H1 (cell line): Measurements from ENCODE around the gene PGP. TPM values are rescaled to one million over a fixed set of nuclear protein-coding genes. Genes with fewer than 3 reads are reported as not detected.

Source experiments
- CTCF ChIA-PET: fragments of 300-600 bp; sonication (Branson Sonifier 250); formaldehyde crosslinking; loops from one replicate; lab custom pipeline; 2021; ENCODE audit not compliant: partially characterized antibody; lab: Charles Lee
- POLR2A ChIA-PET: fragments of 300-600 bp; sonication (Branson Sonifier 250); formaldehyde crosslinking; loops from one replicate; lab custom pipeline; 2021; ENCODE audit warnings: inconsistent platforms; ENCODE audit not compliant: partially characterized antibody; lab: Charles Lee
- DNase-seq, 2 experiments: peaks; one replicate each; pipeline versions ENCODE4 v3.0.0 to v3.0.0-alpha.2; 2010 to 2022; ENCODE audit warnings: low spot score in 2 of 2, low read depth in 1 of 2, mixed read lengths in 1 of 2
- FAIRE-seq: peaks from 2 replicates; lab custom pipeline; 2011; peaks lifted over from hg19 to GRCh38; lab: Jason Lieb, UNC
- H2AFZ ChIP-seq: 2 replicates; pipeline ENCODE4 v1.8.1; 2012; ENCODE audit warnings: low read length, inconsistent platforms
- H2AK5ac ChIP-seq: 2 replicates; pipeline ENCODE4 v1.6.1; 2013; ENCODE audit warnings: low read depth, low read length
- H2BK120ac ChIP-seq: replicated peaks from 2 replicates; pipeline ENCODE3; 2013; ENCODE audit warnings: low read depth, low read length, inconsistent platforms
- H2BK12ac ChIP-seq: 2 replicates; pipeline ENCODE4 v1.6.1; 2013; ENCODE audit warnings: low read depth, low read length
- H2BK15ac ChIP-seq: 2 replicates; pipeline ENCODE4 v1.6.1; 2013; ENCODE audit warnings: low read length
- H2BK20ac ChIP-seq: 2 replicates; pipeline ENCODE4 v1.6.1; 2013; ENCODE audit warnings: low read length
- H2BK5ac ChIP-seq: 2 replicates; pipeline ENCODE4 v1.6.1; 2013; ENCODE audit warnings: low read depth, low read length
- H3K14ac ChIP-seq: 2 replicates; pipeline ENCODE4 v1.6.1; 2013; ENCODE audit warnings: inconsistent platforms; ENCODE audit not compliant: insufficient read length
- H3K18ac ChIP-seq: 2 replicates; pipeline ENCODE4 v1.6.1; 2013; ENCODE audit warnings: low read length; ENCODE audit errors: extremely low read depth
- H3K23ac ChIP-seq: 2 replicates; pipeline ENCODE4 v1.6.1; 2013; ENCODE audit warnings: inconsistent platforms; ENCODE audit not compliant: insufficient read length
- H3K23me2 ChIP-seq: 2 replicates; pipeline ENCODE4 v1.6.1; 2013; ENCODE audit warnings: low read depth, low read length
- H3K27ac ChIP-seq: 2 replicates; pipeline ENCODE4 v1.6.1; 2011; ENCODE audit warnings: low read depth, low read length, inconsistent platforms
- H3K27me3 ChIP-seq, 4 experiments: replicated peaks in 1 of 4; 1 replicate in 1 of 4; 2 replicates in 3 of 4; pipeline versions ENCODE4 v1.6.1 to v1.8.1; 2011 to 2013; ENCODE audit warnings: low read length in 3 of 4, mild to moderate bottlenecking in 3 of 4, inconsistent platforms in 2 of 4, mixed read lengths in 2 of 4, moderate library complexity in 1 of 4; ENCODE audit not compliant: control insufficient read depth in 3 of 4, insufficient read depth in 3 of 4; ENCODE audit errors: extremely low read depth in 1 of 4
- H3K36me3 ChIP-seq, 4 experiments: 2 replicates each; pipeline versions ENCODE4 v1.6.1 to v1.8.1; 2011 to 2013; ENCODE audit warnings: mild to moderate bottlenecking in 4 of 4, low read length in 3 of 4, moderate library complexity in 2 of 4, control low read depth in 1 of 4, inconsistent platforms in 1 of 4; ENCODE audit not compliant: insufficient read depth in 4 of 4, control insufficient read depth in 2 of 4
- H3K4ac ChIP-seq: replicated peaks from 2 replicates; pipeline ENCODE3; 2013; ENCODE audit warnings: low read length, low read depth, mixed read lengths, inconsistent platforms; ENCODE audit not compliant: insufficient read length
- H3K4me1 ChIP-seq, 4 experiments: replicated peaks in 1 of 4; 1 replicate in 1 of 4; 2 replicates in 3 of 4; pipeline versions ENCODE4 v1.6.1 to v1.8.1; 2011 to 2013; ENCODE audit warnings: low read length in 3 of 4, inconsistent platforms in 2 of 4, mixed read lengths in 1 of 4; ENCODE audit not compliant: insufficient read depth in 4 of 4, control insufficient read depth in 3 of 4
- H3K4me2 ChIP-seq, 2 experiments: 2 replicates each; pipeline versions ENCODE4 v1.6.1 to v1.8.1; 2011 to 2013; ENCODE audit warnings: low read depth in 2 of 2, low read length in 2 of 2, control low read depth in 1 of 2, inconsistent platforms in 1 of 2, mild to moderate bottlenecking in 1 of 2; ENCODE audit not compliant: insufficient read depth in 1 of 2
- H3K4me3 ChIP-seq, 4 experiments: fragments of 200-600, 300-600 bp in 1 of 4; sonication (generic), shearing (Covaris generic), sonication (Bioruptor Twin) in 1 of 4; 2 replicates each; pipeline versions ENCODE4 v1.5.1 to v1.8.1; 2011 to 2016; ENCODE audit warnings: low read length in 4 of 4, low read depth in 3 of 4, control low read depth in 2 of 4, inconsistent platforms in 2 of 4, mild to moderate bottlenecking in 2 of 4, mixed read lengths in 1 of 4, moderate library complexity in 1 of 4; ENCODE audit not compliant: insufficient read depth in 2 of 4; ENCODE audit errors: extremely low read depth in 1 of 4
- H3K56ac ChIP-seq: replicated peaks from 2 replicates; pipeline ENCODE3; 2013; ENCODE audit warnings: low read depth, mild to moderate bottlenecking, mixed read lengths, low read length, inconsistent platforms; ENCODE audit not compliant: insufficient read length
- H3K79me1 ChIP-seq: 2 replicates; pipeline ENCODE4 v1.6.1; 2013; ENCODE audit warnings: low read depth, low read length, control low read depth
- H3K79me2 ChIP-seq, 2 experiments: 2 replicates each; pipeline versions ENCODE4 v1.6.1 to v1.8.1; 2012 to 2013; ENCODE audit warnings: low read length in 2 of 2, mild to moderate bottlenecking in 2 of 2, inconsistent platforms in 1 of 2; ENCODE audit not compliant: insufficient read depth in 2 of 2, control insufficient read depth in 1 of 2
- H3K9ac ChIP-seq, 4 experiments: replicated peaks in 1 of 4; 1 replicate in 1 of 4; 2 replicates in 3 of 4; pipeline versions ENCODE4 v1.6.1 to v1.8.1; 2011 to 2013; ENCODE audit warnings: low read depth in 3 of 4, low read length in 3 of 4, control low read depth in 2 of 4, mild to moderate bottlenecking in 2 of 4, moderate library complexity in 2 of 4, inconsistent platforms in 1 of 4; ENCODE audit errors: extremely low read depth in 1 of 4
- H3K9me3 ChIP-seq, 2 experiments: 2 replicates each; pipeline versions ENCODE4 v1.6.1 to v1.8.1; 2012 to 2013; ENCODE audit warnings: mild to moderate bottlenecking in 2 of 2, moderate library complexity in 2 of 2, control low read depth in 1 of 2, inconsistent platforms in 1 of 2, low read depth in 1 of 2, low read length in 1 of 2, mixed read lengths in 1 of 2; ENCODE audit not compliant: insufficient read depth in 2 of 2
- H4K20me1 ChIP-seq, 2 experiments: replicated peaks in 1 of 2; 2 replicates each; pipeline versions ENCODE3 to v1.8.1; 2011 to 2013; ENCODE audit warnings: inconsistent platforms in 2 of 2, low read length in 2 of 2, mild to moderate bottlenecking in 1 of 2; ENCODE audit not compliant: insufficient read depth in 2 of 2, control insufficient read depth in 1 of 2
- H4K5ac ChIP-seq: 2 replicates; pipeline ENCODE4 v1.6.1; 2013; ENCODE audit warnings: low read length, low read depth, mixed read lengths, inconsistent platforms; ENCODE audit not compliant: insufficient read length
- H4K8ac ChIP-seq: 2 replicates; pipeline ENCODE4 v1.8.0; 2013; ENCODE audit warnings: mild to moderate bottlenecking, moderate library complexity, low read length, inconsistent platforms; ENCODE audit not compliant: insufficient read depth; ENCODE audit errors: extremely low read depth
- H4K91ac ChIP-seq: replicated peaks from 2 replicates; pipeline ENCODE3; 2013; ENCODE audit warnings: low read length, mixed read lengths, inconsistent platforms; ENCODE audit not compliant: insufficient read length
- GABPA ChIP-seq: IDR thresholded peaks from 2 replicates; pipeline ENCODE4 v1.6.1; 2011; ENCODE audit warnings: mild to moderate bottlenecking, low read length, moderate library complexity, borderline replicate concordance; ENCODE audit not compliant: insufficient read depth
- NRF1 ChIP-seq: IDR thresholded peaks from 2 replicates; pipeline ENCODE4 v1.6.1; 2011; ENCODE audit warnings: mild to moderate bottlenecking, low read depth, low read length, improper control_type of control experiment
- PHF8 ChIP-seq: fragments of 200-600 bp; sonication (generic); conservative IDR thresholded peaks from 2 replicates; pipeline ENCODE4 v1.7.1; 2012; ENCODE audit warnings: low read depth, mild to moderate bottlenecking, inconsistent platforms, low read length, moderate library complexity
- POLR2AphosphoS5 ChIP-seq: IDR thresholded peaks from 2 replicates; pipeline ENCODE4 v1.6.1; 2011; ENCODE audit warnings: low read depth, low read length
- RFX5 ChIP-seq: IDR thresholded peaks from 2 replicates; pipeline ENCODE4 v1.6.1; 2011; ENCODE audit warnings: low read depth, low read length, improper control_type of control experiment, borderline replicate concordance
- SIN3A ChIP-seq, 2 experiments: IDR thresholded peaks in 1 of 2; conservative IDR thresholded peaks in 1 of 2; 2 replicates each; pipeline ENCODE4 v1.6.1; 2011 to 2012; ENCODE audit warnings: low read length in 2 of 2, improper control_type of control experiment in 1 of 2, low read depth in 1 of 2, mild to moderate bottlenecking in 1 of 2
- SIX5 ChIP-seq: IDR thresholded peaks from 2 replicates; pipeline ENCODE4 v1.6.1; 2011; ENCODE audit warnings: mild to moderate bottlenecking, low read depth, low read length
- WGBS, 2 experiments: shearing (Covaris generic) in 1 of 2; methylation state at CpG; one replicate each; pipeline versions ENCODE4 v1.1.6 to v1.1.7; 2013 to 2015; ENCODE audit warnings: low lambda C conversion rate in 2 of 2, mixed read lengths in 2 of 2, inconsistent platforms in 1 of 2, low coverage in 1 of 2, missing lambda C conversion rate in 1 of 2; ENCODE audit not compliant: insufficient replicate concordance in 2 of 2, insufficient coverage in 1 of 2, insufficient read length in 1 of 2; ENCODE audit errors: extremely low coverage in 1 of 2, missing lambda C conversion rate in 1 of 2; 5-methylcytosine and 5-hydroxymethylcytosine counted together
- polyA plus RNA-seq, 7 experiments: library from polyadenylated mRNA; depleted of rRNA in 3 of 7; stranded (reverse) in 5 of 7; unstranded in 2 of 7; fragments of >200 nt in 5 of 7; fragments of 200-250 nt in 2 of 7; gene quantifications; 1 replicate in 5 of 7; 2 replicates in 1 of 7; 4 replicates in 1 of 7; pipeline versions ENCODE4 v1.2.1 to v1.2.3, GENCODE V29; 2011 to 2013; ENCODE audit warnings: missing spikeins in 2 of 7, mixed read lengths in 2 of 7
- total RNA-seq: library from RNA; stranded (reverse); fragmentation: NEBNext Ultra II Directional; extraction: Animal tissue kit (Norgen Biotek cat#: 25700); gene quantifications from 2 replicates; pipeline ENCODE4 v1.2.1, GENCODE V29; 2021

The PGP gene
- total and polyA plus RNA-seq, 2 of the 8 experiments (the other 6 are each of a cell fraction or from before 2014, with no cell fraction given) = 30.9 to 55.9 TPM

- no peak overlapping the region for H3K23ac ChIP-seq
- H3K27me3 ChIP-seq = no peaks in the 10 kb centered on the region
- FAIRE-seq (no peak), DNase-seq (no peak)
- no peak overlapping the region for H2BK20ac ChIP-seq
- H3K79me1 ChIP-seq = no peaks in the 10 kb centered on the region
- no peak overlapping the region for H3K4ac ChIP-seq
- no peak overlapping the region for H2BK5ac ChIP-seq
- no peaks in the 10 kb centered on the region for H3K9me3 ChIP-seq
- H3K14ac ChIP-seq = no peak overlapping the region
- POLR2A ChIA-PET = interaction anchor here (0.8 to 13.5 kb wide), 6 partner anchors 13 to 127 kb away, joined by 3 to 312 read pairs (median 3); partner anchors contain the start of genes MLST8 and TRAF7
- H2BK120ac ChIP-seq = no peak overlapping the region
- no peaks in the 10 kb centered on the region for H3K79me2 ChIP-seq
- H2AFZ ChIP-seq = no peak overlapping the region
- 97% methylated on average over 9 of the region's 14 CpGs; no CpG with 5 or more reads in 1 of the 2 experiments for WGBS, 2 experiments
- H2BK15ac ChIP-seq = no peak overlapping the region
- H2AK5ac ChIP-seq = no peak overlapping the region
- H4K8ac ChIP-seq = no peak overlapping the region
- CTCF ChIA-PET = no interaction called here
- peaks cover 24 to 68% (median 37%) of the 10 kb centered on the region in 4 experiments for H3K36me3 ChIP-seq
- H3K4me2 ChIP-seq = no peak overlapping the region
- no peak overlapping the region for H3K4me3 ChIP-seq
- peaks cover 2 to 29% of the 10 kb centered on the region in 2 experiments for H4K20me1 ChIP-seq
- no peak overlapping the region for H2BK12ac ChIP-seq
- H3K56ac ChIP-seq = no peak overlapping the region
- H4K5ac ChIP-seq = no peak overlapping the region
- TF ChIP-seq SIN3A (conservative IDR thresholded peaks at IDR 0.05 in 1 of 2, IDR thresholded peaks at IDR 0.05 in 1 of 2; ENCODE audit: low read depth in 1 of 2, low read length in 2 of 2) (no peak), POLR2AphosphoS5 (no peak), SIX5 (no peak), PHF8 (no peak), RFX5 (no peak), GABPA (no peak), NRF1 (no peak)
- TF ChIP-seq, all 59 proteins: peak for 0
- H4K91ac ChIP-seq = no peak overlapping the region
- H3K9ac ChIP-seq = no peak overlapping the region
- no peak overlapping the region for H3K18ac ChIP-seq
- H3K27ac ChIP-seq = no peak overlapping the region
- no peaks in the 10 kb centered on the region; a peak in 1 of 7 replicates for H3K4me1 ChIP-seq
- no peaks in the 10 kb centered on the region for H3K23me2 ChIP-seq
Observed at GRCh38 chr16:2173366-2173765, 41.3 kb downstream of the PGP start.
